Type B pancreatic cell (in vitro differentiated cells): ENCODE data around the gene TRUB1. TPM values are rescaled to one million over a fixed set of nuclear protein-coding genes. Genes with fewer than 3 reads are reported as not detected.

ENCODE experiments used
- DNase-seq: peaks from one replicate; pipeline ENCODE4 v3.0.0; 2021; ENCODE audit warnings: mixed read lengths; ENCODE audit not compliant: unreplicated experiment; ENCODE audit errors: extremely low spot score
- H3K27ac Mint-ChIP-seq: 2 replicates; pipeline ENCODE4 v1.8.0; 2021; ENCODE audit warnings: mild to moderate bottlenecking, mixed read lengths
- H3K27me3 Mint-ChIP-seq: 2 replicates; pipeline ENCODE4 v1.8.0; 2021; ENCODE audit warnings: mixed read lengths
- H3K36me3 Mint-ChIP-seq: 2 replicates; pipeline ENCODE4 v1.8.0; 2021; ENCODE audit warnings: mixed read lengths
- H3K4me1 Mint-ChIP-seq: one replicate; pipeline ENCODE4 v1.8.0; 2021; ENCODE audit warnings: mixed read lengths; ENCODE audit not compliant: unreplicated experiment
- H3K4me3 Mint-ChIP-seq: 2 replicates; pipeline ENCODE4 v1.8.0; 2021; ENCODE audit warnings: mild to moderate bottlenecking, mixed read lengths
- H3K9me3 Mint-ChIP-seq: 2 replicates; pipeline ENCODE4 v1.8.0; 2021; ENCODE audit warnings: mixed read lengths
- CTCF ChIP-seq: fragments of 200-600 bp; sonication (generic); conservative IDR thresholded peaks from 2 replicates; pipeline ENCODE4 v1.5.0; 2021; ENCODE audit warnings: antibody characterized with exemption, mild to moderate bottlenecking
- total RNA-seq: library from RNA; stranded (reverse); gene quantifications from 2 replicates; pipeline ENCODE4 v1.2.1, GENCODE V29; 2021; ENCODE audit warnings: low replicate concordance

The TRUB1 gene
- total RNA-seq, 1 donor from 2014 or later = 19.3 TPM

DNA sequence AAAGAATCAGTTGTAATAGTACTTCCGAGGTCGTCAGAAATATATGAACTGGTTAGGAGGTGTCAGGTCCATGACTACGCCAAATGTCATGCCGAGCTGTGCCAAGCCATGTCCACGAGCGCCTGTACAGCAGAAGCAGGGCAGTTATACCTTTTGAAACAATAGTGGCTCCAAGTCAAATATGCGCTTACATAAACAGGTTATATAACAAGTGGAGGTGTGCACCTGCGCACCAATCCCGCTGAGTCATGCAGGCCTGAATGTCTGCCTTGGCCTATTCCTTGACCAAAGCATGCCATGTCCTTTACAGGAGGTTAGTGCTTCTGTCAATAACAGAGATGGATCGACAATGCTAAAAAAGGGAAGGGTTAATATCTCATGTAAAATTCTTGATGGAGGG is 21.3 kb upstream of the TRUB1 start:
- Mint-ChIP-seq H3K4me3 (no peak overlapping the region), H3K4me1 (peaks cover 11% of the 10 kb centered on the region), H3K27ac (no peak overlapping the region), H3K36me3 (no peaks in the 10 kb centered on the region), H3K27me3 (no peaks in the 10 kb centered on the region), H3K9me3 (no peaks in the 10 kb centered on the region)
- DNase-seq = no peak
- TF ChIP-seq CTCF = no peak

DNA sequence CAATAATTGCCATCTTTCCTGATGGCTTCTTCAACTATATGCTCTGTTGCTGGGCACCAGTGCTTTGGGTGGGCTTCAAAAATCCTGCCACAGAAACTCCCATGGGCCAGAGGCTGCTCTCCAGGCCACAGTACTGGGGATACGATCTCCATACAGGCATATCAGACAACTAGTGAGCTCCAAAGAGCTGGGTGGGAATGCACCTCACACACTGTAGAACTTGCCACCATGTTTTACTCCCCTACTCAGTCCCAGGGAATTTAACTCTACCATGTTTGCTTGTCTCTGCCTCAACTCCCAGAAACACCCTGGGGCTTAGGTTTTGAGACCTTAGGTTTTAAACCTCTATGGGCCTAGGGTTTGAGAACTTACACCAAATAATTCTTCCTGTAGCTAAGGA is 20.5 kb upstream of the TRUB1 start:
- Mint-ChIP-seq H3K9me3 (no peaks in the 10 kb centered on the region), H3K27ac (no peak overlapping the region), H3K36me3 (no peaks in the 10 kb centered on the region), H3K27me3 (no peaks in the 10 kb centered on the region), H3K4me1 (peaks cover 5% of the 10 kb centered on the region), H3K4me3 (no peak overlapping the region)
- DNase-seq = no peak
- TF ChIP-seq CTCF = no peak

DNA sequence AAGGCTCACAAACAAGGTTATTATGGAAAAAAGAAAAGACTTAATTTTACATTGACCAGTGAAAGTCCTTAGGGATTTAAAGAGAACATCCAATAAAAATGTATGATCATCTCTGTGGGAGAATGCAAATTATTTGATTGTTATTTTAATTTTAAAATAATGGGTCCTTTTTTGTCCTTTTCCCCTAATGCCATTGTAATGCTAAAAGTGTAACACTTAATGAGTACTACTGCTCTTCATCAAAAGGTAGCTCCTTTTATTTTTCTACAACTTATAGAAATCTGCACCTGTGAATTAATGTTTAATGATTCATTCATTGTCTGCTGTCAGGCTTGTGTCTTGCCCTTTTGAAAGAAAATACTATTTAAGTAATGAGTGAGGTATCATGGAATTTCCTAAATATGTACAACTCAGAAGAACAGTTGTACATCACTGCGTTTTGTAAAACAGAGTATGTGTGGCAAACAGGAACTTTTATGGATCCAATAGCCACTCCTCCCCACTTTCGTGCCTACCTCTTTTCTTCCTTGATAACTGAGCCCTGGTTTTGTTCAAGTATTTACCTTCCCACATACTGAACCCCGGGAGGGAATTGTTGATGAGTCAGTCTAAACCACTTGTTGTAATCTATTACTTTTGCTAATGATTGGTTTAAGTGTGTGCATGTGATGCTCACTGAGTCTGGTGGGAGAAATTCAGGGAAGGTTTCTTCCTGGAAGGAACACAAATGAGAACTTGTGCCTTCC is 19.9 kb upstream of the TRUB1 start:
- Mint-ChIP-seq H3K4me1 (peaks cover 4% of the 10 kb centered on the region), H3K27ac (no peak overlapping the region), H3K27me3 (no peaks in the 10 kb centered on the region), H3K36me3 (no peaks in the 10 kb centered on the region), H3K4me3 (no peak overlapping the region), H3K9me3 (no peaks in the 10 kb centered on the region)
- TF ChIP-seq CTCF = no peak
- no peak for DNase-seq

DNA sequence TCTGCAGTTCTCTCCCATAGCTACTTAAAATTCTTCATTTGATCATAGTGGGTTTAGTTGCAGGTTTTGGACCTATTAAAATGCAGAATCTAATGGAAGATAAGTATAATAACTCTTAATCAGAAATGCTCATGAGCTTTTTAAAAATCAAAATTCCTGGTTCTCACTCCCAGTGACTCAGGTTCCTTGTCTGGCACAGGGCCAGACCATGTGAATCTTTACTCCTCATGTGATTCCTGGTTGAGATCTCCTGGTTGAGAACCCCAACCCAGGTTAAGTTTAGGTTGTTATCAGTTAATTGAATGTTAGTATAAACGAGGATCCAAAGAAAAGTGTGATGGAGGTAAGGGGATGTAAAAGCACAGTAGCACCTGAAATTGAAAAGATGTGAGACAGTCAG is 17.5 kb upstream of the TRUB1 start:
- no peaks in the 10 kb centered on the region for H3K27me3 Mint-ChIP-seq
- no peak for DNase-seq
- H3K4me3 Mint-ChIP-seq = no peak overlapping the region
- H3K36me3 Mint-ChIP-seq = no peaks in the 10 kb centered on the region
- no peak overlapping the region for H3K27ac Mint-ChIP-seq
- H3K4me1 Mint-ChIP-seq = peaks cover 6% of the 10 kb centered on the region
- H3K9me3 Mint-ChIP-seq = no peaks in the 10 kb centered on the region
- TF ChIP-seq CTCF = no peak

DNA sequence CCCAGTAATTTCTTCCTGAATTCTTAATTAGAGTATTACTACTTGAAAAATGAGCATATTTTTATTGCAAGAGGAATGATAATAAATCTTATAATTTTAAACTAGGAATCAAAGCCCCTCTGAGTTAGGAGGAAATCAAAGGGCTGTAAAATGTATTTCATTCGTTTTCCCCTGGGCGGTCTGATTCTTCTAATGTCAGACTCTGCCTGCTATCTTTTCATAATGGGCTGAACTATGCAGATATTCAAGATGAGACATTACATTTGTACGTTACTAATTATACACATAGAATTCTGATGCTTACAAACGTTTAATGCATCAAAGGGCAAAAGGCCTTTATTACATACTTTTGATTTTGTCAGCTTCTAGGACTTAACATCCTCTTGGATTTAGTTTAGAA is 16.0 kb upstream of the TRUB1 start:
- H3K36me3 Mint-ChIP-seq = no peaks in the 10 kb centered on the region
- no peak overlapping the region for H3K27ac Mint-ChIP-seq
- no peak overlapping the region for H3K4me3 Mint-ChIP-seq
- no peak for TF ChIP-seq CTCF
- H3K9me3 Mint-ChIP-seq = no peaks in the 10 kb centered on the region
- DNase-seq = no peak
- peaks cover 13% of the 10 kb centered on the region for H3K4me1 Mint-ChIP-seq
- H3K27me3 Mint-ChIP-seq = no peaks in the 10 kb centered on the region
